Panc1 (cell line): ENCODE results near the gene TULP4. TPM values are rescaled to one million over a fixed set of nuclear protein-coding genes. Genes with fewer than 3 reads are reported as not detected.

Source experiments
- ATAC-seq: fragments of 200-7000 bp; cut with Tn5 transposase; 2 replicates; pipeline ENCODE4 v1.9.1; 2020; ENCODE audit warnings: mild to moderate bottlenecking, moderate library complexity
- BruUV-seq: library from RNA; stranded (reverse); fragments of 400-500 nt; replicated peaks from 2 replicates; lab custom pipeline; 2021; lab: Mats Ljungman, UMichigan
- CTCF ChIA-PET: fragments of 300-600 bp; sonication (Branson Sonifier 250); formaldehyde crosslinking; loops from one replicate; lab custom pipeline; 2022; ENCODE audit warnings: antibody characterized with exemption; lab: Charles Lee
- POLR2A ChIA-PET: fragments of 300-600 bp; sonication (Branson Sonifier 250); formaldehyde crosslinking; loops from one replicate; lab custom pipeline; 2022; ENCODE audit warnings: antibody characterized with exemption; lab: Charles Lee
- DNase-seq: peaks from one replicate; pipeline ENCODE4 v3.0.0-alpha.2; 2010; ENCODE audit warnings: low read depth, low spot score
- H3K27ac ChIP-seq: 2 replicates; pipeline ENCODE4 v1.5.1; 2011; ENCODE audit warnings: mild to moderate bottlenecking, low read length, inconsistent platforms
- H3K27me3 ChIP-seq: fragments of 200-500 bp; sonication (Bioruptor generic); 2 replicates; pipeline ENCODE4 v1.6.0; 2014; ENCODE audit warnings: low read length, inconsistent platforms; ENCODE audit not compliant: control insufficient read depth, insufficient read depth
- H3K36me3 ChIP-seq: fragments of 200-500 bp; sonication (Bioruptor generic); 2 replicates; pipeline ENCODE4 v1.5.1; 2014; ENCODE audit warnings: inconsistent platforms, mild to moderate bottlenecking, low read length, moderate library complexity; ENCODE audit not compliant: control insufficient read depth, insufficient read depth
- H3K4me1 ChIP-seq: 2 replicates; pipeline ENCODE4 v1.5.1; 2011; ENCODE audit warnings: inconsistent platforms, mild to moderate bottlenecking, low read length, moderate library complexity; ENCODE audit not compliant: control insufficient read depth, insufficient read depth
- H3K4me3 ChIP-seq, 2 experiments: 2 replicates each; pipeline ENCODE4 v1.5.1; 2011 to 2012; ENCODE audit warnings: low read depth in 2 of 2, low read length in 2 of 2, mild to moderate bottlenecking in 2 of 2, inconsistent platforms in 1 of 2, moderate library complexity in 1 of 2
- H3K9me3 ChIP-seq: fragments of 200-500 bp; sonication (Bioruptor generic); 2 replicates; pipeline ENCODE4 v1.5.1; 2014; ENCODE audit warnings: low read depth, mild to moderate bottlenecking, inconsistent platforms, low read length, moderate library complexity; ENCODE audit not compliant: control insufficient read depth, insufficient read depth
- CTCF ChIP-seq: fragments of 450-650 bp; IDR thresholded peaks from 2 replicates; pipeline ENCODE4 v1.5.1; 2017; ENCODE audit warnings: mild to moderate bottlenecking
- REST ChIP-seq, 2 experiments: IDR thresholded peaks; 2 replicates each; pipeline ENCODE4 v1.6.1; 2011 to 2012; ENCODE audit warnings: low read depth in 2 of 2, control low read depth in 1 of 2, low read length in 1 of 2, mild to moderate bottlenecking in 1 of 2, moderate library complexity in 1 of 2; ENCODE audit not compliant: insufficient read depth in 1 of 2
- SIN3A ChIP-seq: IDR thresholded peaks from 2 replicates; pipeline ENCODE4 v1.6.1; 2012; ENCODE audit warnings: low read depth, mild to moderate bottlenecking, low read length, moderate library complexity, borderline replicate concordance; ENCODE audit not compliant: insufficient read depth
- TCF7L2 ChIP-seq: IDR thresholded peaks from 2 replicates; pipeline ENCODE4 v1.6.1; 2011; ENCODE audit warnings: mild to moderate bottlenecking, low read depth, low read length, inconsistent platforms
- in situ Hi-C: cut with HindIII; loops from 2 replicates; pipeline ENCODE4 v1.10.0; 2016; ENCODE audit warnings: low sequenced_read_pairs, low pct_unique_long_range_greater_than_20kb
- intact Hi-C: fragments of 100-400 bp; cut with micrococcal nuclease; formaldehyde crosslinking; loops from one replicate; pipeline ENCODE4 v1.10.0; 2022; ENCODE audit not compliant: unreplicated experiment
- total RNA-seq: library from RNA; stranded (reverse); gene quantifications from one replicate; pipeline ENCODE4 v1.2.1, GENCODE V29; 2021; ENCODE audit not compliant: unreplicated experiment

TULP4 gene
- total RNA-seq, 1 experiment from 2014 or later = 105 TPM

- CTCF ChIA-PET = interaction anchor here (0.7 kb wide), 1 partner anchor 585 kb away, joined by 3 read pairs; no protein-coding TSS in a partner anchor
- TSS peak; percentile 66 for BruUV-seq
- TF ChIP-seq TCF7L2 (no peak), SIN3A (no peak), REST (IDR thresholded peaks at IDR 0.05; ENCODE audit: insufficient read depth in 1 of 2, low read depth in 2 of 2, low read length in 1 of 2) (no peak), CTCF (no peak)
- no peaks in the 10 kb centered on the region for H3K9me3 ChIP-seq
- intact Hi-C loops (no loop called here), in situ Hi-C loops (no loop called here)
- H3K36me3 ChIP-seq = peaks cover 2% of the 10 kb centered on the region; the same call in 1 of the 2 replicates
- H3K27me3 ChIP-seq = no peaks in the 10 kb centered on the region
- DNase-seq (no peak), ATAC-seq (no peak)
- POLR2A ChIA-PET = no interaction called here
- peak overlapping the region; percentile 72 to 86 for H3K4me3 ChIP-seq
- peaks cover 23% of the 10 kb centered on the region for H3K4me1 ChIP-seq
- H3K27ac ChIP-seq = peak overlapping the region; percentile 81
Observed at GRCh38 chr6:158560836-158561320, 248.6 kb downstream of the TULP4 start.

Other genes starting within 250 kb of the TULP4 start
- 8.2 TPM for gene SERAC1, start 144.2 kb upstream of the TULP4 start, total RNA-seq
- gene GTF2H5, start 144.1 kb upstream of the TULP4 start, total RNA-seq = 54.4 TPM
- gene TMEM181, start 247.6 kb downstream of the TULP4 start, total RNA-seq = 38.0 TPM